Measurements from ENCODE around the gene PCDHB2. TPM values are rescaled to one million over a fixed set of nuclear protein-coding genes. Genes with fewer than 3 reads are reported as not detected.
"Not testable (repeated sequence)": the region's sequence is repeated elsewhere in the genome, so short reads cannot be mapped to it uniquely, and the experiment has no call there.

The PCDHB2 gene
- total RNA-seq: 0.09 and 0.14 TPM in 2 replicates

GRCh38 chr5:141094481-141095262, at the start of gene PCDHB2:
PCDHB2 (plus strand) TSS chr5:141094615; CDS start chr5:141094791, 176 bp downstream.
- intact Hi-C loops (cut with micrococcal nuclease): no loop called here

DNA sequence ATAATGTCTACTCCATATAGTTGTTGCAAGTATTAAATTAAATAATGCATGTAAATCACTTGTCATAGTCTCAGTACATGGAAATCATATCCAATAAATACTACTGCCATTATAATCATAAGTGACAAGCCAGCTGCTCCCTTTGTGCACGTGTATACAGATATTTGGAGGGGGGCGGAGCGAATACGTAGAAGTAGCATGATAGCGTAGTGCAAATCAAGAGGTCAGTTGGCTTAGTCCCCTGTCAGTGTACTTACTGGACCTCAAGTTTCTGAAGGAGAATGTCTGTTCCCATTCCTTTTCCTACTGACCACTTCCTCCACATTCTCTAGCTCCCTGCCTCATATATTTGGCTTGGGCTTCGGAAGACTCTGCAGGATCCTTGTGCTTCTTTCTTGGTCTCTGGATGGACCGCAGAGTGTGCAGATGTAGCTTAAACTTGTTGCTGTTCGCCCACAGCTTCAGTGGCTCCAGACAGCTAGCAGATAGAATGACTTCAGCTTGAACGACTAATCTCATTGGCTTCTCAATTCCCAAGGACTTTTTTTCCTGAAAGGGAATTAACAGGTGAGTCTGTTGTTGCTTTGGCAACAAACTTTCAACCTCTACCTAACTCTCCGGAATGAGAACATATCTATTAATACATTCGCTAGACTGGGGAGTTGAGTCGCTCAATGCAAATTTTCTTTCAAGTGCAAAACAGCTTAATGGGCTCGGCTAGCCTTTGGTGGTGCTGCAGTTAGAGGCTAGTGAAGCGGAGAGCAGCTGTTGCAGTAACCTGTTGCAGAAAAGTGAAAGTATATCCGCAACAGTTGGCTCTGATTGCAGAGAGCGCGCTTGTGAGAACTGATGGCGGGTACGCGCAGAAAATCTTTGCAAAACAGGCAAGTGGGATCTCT, 43.5 kb upstream of the PCDHB2 start, which contains the start of gene PCDHB1:
Gene PCDHB1, plus strand, starts transcription at position 753 of the 899 bp plus-strand sequence. Its CDS starts 97 bp downstream, at position 850.
- intact Hi-C loops (cut with micrococcal nuclease): no loop called here

- intact Hi-C loops (cut with micrococcal nuclease): no loop called here
Observed at GRCh38 chr5:141051521-141051866, 42.9 kb upstream of the PCDHB2 start.

- intact Hi-C loops (cut with micrococcal nuclease): no loop called here
Observed at GRCh38 chr5:141077826-141078225, 16.6 kb upstream of the PCDHB2 start.

DNA sequence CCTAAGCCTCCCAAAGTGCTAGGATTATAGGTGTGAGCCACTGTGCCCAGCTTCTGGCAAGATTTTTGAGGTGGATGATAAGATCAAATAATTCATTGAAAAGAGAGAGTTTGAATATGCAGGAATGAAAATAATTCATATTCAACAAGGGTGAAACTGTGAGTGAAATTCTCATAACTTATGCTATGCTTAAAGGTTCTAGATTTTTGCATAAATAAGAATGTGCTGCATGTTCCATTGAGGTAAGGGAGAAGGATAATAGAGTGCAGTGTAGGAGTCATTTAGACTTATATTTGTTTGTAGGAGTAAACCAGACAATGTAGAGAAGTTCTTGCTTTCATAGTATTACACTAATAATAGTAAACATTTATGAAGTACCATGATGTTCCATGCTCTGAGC, 12.2 kb upstream of the PCDHB2 start:
- intact Hi-C loops (cut with micrococcal nuclease): no loop called here

- intact Hi-C loops (cut with micrococcal nuclease): no loop called here
Observed at GRCh38 chr5:141084487-141084989, 9.9 kb upstream of the PCDHB2 start.

- intact Hi-C loops (cut with micrococcal nuclease): no loop called here
Observed at GRCh38 chr5:141095263-141095641, 837 bp downstream of the PCDHB2 start.

GRCh38 chr5:141096181-141096580, 1.8 kb downstream of the PCDHB2 start:
- intact Hi-C loops (cut with micrococcal nuclease): not testable (repeated sequence)

GRCh38 chr5:141096586-141096985, 2.2 kb downstream of the PCDHB2 start:
- intact Hi-C loops (cut with micrococcal nuclease): not testable (repeated sequence)

GRCh38 chr5:141100243-141100805, 5.9 kb downstream of the PCDHB2 start, which contains the start of gene PCDHB3:
PCDHB3 (plus strand) TSS chr5:141100473; CDS start chr5:141100650, 177 bp downstream.
- intact Hi-C loops (cut with micrococcal nuclease): no loop called here

GRCh38 chr5:141101059-141101458, 6.6 kb downstream of the PCDHB2 start:
- intact Hi-C loops (cut with micrococcal nuclease): no loop called here

- intact Hi-C loops (cut with micrococcal nuclease): not testable (repeated sequence)
Observed at GRCh38 chr5:141102070-141102469, 7.7 kb downstream of the PCDHB2 start.

- intact Hi-C loops (cut with micrococcal nuclease): not testable (repeated sequence)
Observed at GRCh38 chr5:141102471-141102870, 8.1 kb downstream of the PCDHB2 start.

DNA sequence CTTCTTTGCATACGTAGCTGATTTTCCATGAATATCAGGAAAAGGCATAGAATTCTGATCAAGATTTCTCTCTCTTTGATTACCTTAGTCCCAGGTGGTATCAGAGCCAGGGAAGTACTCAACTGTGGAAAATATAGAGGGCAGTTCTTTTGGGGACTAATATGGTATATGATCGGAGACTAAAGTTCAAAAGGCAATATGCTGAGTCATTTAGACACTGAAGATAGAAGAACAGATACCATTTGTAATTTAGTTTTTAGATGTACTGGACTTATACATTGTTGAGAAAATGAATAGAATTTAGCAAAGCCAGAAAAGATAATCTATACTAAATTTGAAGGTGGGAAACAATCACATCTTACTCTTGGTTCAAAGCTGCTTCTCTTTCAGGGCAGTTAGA, 10.9 kb downstream of the PCDHB2 start:
- intact Hi-C loops (cut with micrococcal nuclease): no loop called here

- intact Hi-C loops (cut with micrococcal nuclease): no loop called here
Observed at GRCh38 chr5:141119250-141119649, 24.8 kb downstream of the PCDHB2 start.

GRCh38 chr5:141121563-141121962, 27.1 kb downstream of the PCDHB2 start, which contains the start of gene PCDHB4:
PCDHB4 (plus strand) TSS chr5:141121818; CDS start chr5:141121999, 181 bp downstream.
- intact Hi-C loops (cut with micrococcal nuclease): no loop called here

DNA sequence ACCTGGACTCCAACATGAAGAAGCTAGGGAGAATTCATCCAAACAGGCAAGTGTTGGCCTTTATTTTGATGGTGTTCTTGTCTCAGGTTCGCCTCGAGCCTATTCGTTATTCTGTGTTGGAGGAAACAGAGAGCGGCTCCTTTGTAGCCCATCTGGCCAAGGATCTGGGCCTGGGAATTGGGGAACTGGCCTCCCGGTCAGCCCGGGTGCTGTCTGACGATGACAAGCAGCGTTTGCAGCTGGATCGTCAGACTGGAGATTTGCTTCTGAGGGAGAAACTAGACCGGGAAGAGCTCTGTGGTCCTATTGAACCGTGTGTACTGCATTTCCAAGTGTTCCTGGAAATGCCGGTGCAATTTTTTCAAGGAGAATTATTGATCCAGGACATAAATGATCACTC, 27.6 kb downstream of the PCDHB2 start:
- intact Hi-C loops (cut with micrococcal nuclease): no loop called here

DNA sequence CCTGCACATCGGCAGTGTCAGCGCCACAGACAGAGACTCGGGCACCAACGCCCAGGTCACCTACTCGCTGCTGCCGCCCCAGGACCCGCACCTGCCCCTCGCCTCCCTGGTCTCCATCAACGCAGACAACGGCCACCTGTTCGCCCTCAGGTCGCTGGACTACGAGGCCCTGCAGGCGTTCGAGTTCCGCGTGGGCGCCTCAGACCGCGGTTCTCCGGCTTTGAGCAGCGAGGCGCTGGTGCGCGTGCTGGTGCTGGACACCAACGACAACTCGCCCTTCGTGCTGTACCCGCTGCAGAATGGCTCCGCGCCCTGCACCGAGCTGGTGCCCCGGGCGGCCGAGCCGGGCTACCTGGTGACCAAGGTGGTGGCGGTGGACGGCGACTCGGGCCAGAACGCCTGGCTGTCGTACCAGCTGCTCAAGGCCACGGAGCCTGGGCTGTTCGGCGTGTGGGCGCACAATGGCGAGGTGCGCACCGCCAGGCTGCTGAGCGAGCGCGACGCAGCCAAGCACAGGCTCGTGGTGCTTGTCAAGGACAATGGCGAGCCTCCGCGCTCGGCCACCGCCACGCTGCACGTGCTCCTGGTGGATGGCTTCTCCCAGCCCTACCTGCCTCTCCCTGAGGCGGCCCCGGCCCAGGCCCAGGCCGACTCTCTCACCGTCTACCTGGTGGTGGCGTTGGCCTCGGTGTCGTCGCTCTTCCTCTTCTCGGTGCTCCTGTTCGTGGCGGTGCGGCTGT, 29.2 kb downstream of the PCDHB2 start:
- intact Hi-C loops (cut with micrococcal nuclease): not testable (repeated sequence)

DNA sequence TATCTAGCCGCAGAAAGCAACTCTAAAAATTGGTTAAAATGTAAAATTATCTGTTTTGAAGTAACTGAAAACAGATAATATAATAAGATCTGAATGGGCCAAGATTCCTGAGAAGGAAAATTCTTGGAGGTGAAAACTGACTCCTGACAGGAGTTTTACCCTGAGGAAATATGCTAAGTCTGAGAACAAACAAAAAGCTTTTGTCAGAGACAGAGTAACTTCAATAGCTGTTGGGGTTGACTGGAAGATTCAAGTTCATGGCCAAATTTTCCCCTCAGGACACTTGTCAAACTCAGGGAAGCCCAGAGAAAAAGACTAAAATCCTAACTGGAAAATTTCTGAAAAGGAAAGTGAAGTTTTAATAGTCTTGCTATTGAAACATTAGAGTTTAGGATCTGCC, 32.9 kb downstream of the PCDHB2 start:
- intact Hi-C loops (cut with micrococcal nuclease): no loop called here

DNA sequence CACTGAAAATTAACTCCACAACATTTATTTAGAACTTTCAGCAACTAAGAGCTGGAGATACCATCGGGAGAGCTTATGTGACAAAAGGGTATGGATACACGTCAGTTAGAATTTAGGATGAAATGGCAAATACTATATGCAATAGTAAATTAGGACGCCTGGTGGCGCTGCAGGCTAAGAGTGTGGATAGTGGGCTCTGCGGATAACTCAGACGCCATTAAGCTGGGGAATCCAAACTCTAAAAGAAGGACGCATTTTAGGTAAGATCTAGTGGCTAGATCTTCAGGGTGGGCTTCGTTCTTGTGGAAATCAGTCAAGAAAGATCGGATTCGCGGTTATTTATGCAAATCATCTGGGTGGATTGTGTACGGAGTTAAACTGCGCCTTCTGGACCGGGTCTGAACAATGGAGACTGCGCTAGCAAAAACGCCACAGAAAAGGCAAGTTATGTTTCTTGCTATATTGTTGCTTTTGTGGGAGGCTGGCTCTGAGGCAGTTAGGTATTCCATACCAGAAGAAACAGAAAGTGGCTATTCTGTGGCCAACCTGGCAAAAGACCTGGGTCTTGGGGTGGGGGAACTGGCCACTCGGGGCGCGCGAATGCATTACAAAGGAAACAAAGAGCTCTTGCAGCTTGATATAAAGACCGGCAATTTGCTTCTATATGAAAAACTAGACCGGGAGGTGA, 40.8 kb downstream of the PCDHB2 start, which contains the start of gene PCDHB5:
Gene PCDHB5, plus strand, starts transcription at position 177 of the 688 bp plus-strand sequence. Its CDS starts 229 bp downstream, at position 406.
- intact Hi-C loops (cut with micrococcal nuclease): no loop called here

Data from T-helper 2 cell treated with Interferon-gamma antibody and Interleukin-4, amounts not matched to agents 100 ng/mL and 5 ng/mL, for 36 hours (primary cell).